PFSK-1 (cell line): Measurements from ENCODE around the gene HSD17B3.

Experiments
- POLR2AphosphoS5 ChIP-seq: IDR thresholded peaks from 2 replicates; pipeline ENCODE4 v1.6.1; 2012; ENCODE audit warnings: low read depth, mild to moderate bottlenecking, control low read depth, low read length, moderate library complexity
- SIN3A ChIP-seq: IDR thresholded peaks from 2 replicates; pipeline ENCODE4 v1.6.1; 2012; ENCODE audit warnings: mild to moderate bottlenecking, low read length, moderate library complexity, borderline replicate concordance; ENCODE audit not compliant: insufficient read depth
- TAF1 ChIP-seq: IDR thresholded peaks from 2 replicates; pipeline ENCODE4 v1.6.1; 2012; ENCODE audit warnings: low read length, control low read depth, borderline replicate concordance; ENCODE audit not compliant: insufficient read depth
- TF ChIP-seq, protein P1 (sequence below), 2 experiments: IDR thresholded peaks; 2 replicates each; pipeline versions ENCODE4 v1.6.1 to v1.8.0; 2011 to 2012; ENCODE audit warnings: low read depth in 2 of 2, low read length in 2 of 2, control low read depth in 1 of 2, inconsistent platforms in 1 of 2, mild to moderate bottlenecking in 1 of 2, moderate library complexity in 1 of 2; ENCODE audit not compliant: insufficient read depth in 1 of 2

DNA sequence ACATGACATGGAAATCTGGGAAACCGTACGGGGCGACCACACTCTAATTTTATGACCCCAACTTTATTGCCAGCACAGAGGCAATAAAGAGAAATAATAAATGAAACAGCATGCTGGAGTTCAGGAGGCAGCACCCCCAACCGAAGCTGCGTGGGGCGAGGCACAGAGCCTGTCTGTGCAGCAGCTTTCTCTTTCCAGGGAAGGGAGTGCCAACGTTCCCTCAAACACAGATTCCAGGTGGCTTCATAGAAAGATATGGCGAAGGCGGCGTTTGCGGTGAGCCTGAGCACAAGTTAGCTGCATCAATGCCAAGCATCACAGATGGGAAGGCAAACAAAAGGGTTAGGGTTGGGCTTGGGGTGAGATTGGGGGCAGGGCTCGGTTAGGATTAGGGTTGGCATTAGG is 114.8 kb downstream of the HSD17B3 start:
- TF ChIP-seq, protein P1, sequence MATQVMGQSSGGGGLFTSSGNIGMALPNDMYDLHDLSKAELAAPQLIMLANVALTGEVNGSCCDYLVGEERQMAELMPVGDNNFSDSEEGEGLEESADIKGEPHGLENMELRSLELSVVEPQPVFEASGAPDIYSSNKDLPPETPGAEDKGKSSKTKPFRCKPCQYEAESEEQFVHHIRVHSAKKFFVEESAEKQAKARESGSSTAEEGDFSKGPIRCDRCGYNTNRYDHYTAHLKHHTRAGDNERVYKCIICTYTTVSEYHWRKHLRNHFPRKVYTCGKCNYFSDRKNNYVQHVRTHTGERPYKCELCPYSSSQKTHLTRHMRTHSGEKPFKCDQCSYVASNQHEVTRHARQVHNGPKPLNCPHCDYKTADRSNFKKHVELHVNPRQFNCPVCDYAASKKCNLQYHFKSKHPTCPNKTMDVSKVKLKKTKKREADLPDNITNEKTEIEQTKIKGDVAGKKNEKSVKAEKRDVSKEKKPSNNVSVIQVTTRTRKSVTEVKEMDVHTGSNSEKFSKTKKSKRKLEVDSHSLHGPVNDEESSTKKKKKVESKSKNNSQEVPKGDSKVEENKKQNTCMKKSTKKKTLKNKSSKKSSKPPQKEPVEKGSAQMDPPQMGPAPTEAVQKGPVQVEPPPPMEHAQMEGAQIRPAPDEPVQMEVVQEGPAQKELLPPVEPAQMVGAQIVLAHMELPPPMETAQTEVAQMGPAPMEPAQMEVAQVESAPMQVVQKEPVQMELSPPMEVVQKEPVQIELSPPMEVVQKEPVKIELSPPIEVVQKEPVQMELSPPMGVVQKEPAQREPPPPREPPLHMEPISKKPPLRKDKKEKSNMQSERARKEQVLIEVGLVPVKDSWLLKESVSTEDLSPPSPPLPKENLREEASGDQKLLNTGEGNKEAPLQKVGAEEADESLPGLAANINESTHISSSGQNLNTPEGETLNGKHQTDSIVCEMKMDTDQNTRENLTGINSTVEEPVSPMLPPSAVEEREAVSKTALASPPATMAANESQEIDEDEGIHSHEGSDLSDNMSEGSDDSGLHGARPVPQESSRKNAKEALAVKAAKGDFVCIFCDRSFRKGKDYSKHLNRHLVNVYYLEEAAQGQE (IDR thresholded peaks at IDR 0.05; ENCODE audit: insufficient read depth in 1 of 2, low read depth in 2 of 2, low read length in 2 of 2), result no peak
- no peak for TF ChIP-seq TAF1
- TF ChIP-seq POLR2AphosphoS5, result no peak
- no peak for TF ChIP-seq SIN3A
